BLaER1 treated with 17β-estradiol and CSF1 and Interleukin-3, amounts not matched to agents 10 nM and 100 nM (cell line): ENCODE results near the gene TMEM235.
A peak's percentile ranks its signal among the peaks of the same experiment; 100 is the strongest.

Experiments used
- H3K27ac ChIP-seq, 11 experiments: shearing (Covaris generic); formaldehyde crosslinking; 2 replicates each; pipeline ENCODE4 v1.8.1; 2022
- H3K27me3 ChIP-seq, 11 experiments: shearing (Covaris generic); formaldehyde crosslinking; 2 replicates each; pipeline ENCODE4 v1.8.1; 2022
- H3K36me3 ChIP-seq, 11 experiments: shearing (Covaris generic); formaldehyde crosslinking; 2 replicates each; pipeline ENCODE4 v1.8.1; 2022
- H3K4me1 ChIP-seq, 10 experiments: shearing (Covaris generic); formaldehyde crosslinking; 2 replicates each; pipeline ENCODE4 v1.8.1; 2022
- H3K4me2 ChIP-seq, 11 experiments: shearing (Covaris generic); formaldehyde crosslinking; 2 replicates each; pipeline ENCODE4 v1.8.1; 2022
- H3K4me3 ChIP-seq, 10 experiments: shearing (Covaris generic); formaldehyde crosslinking; 2 replicates each; pipeline ENCODE4 v1.8.1; 2022
- H3K9ac ChIP-seq, 11 experiments: shearing (Covaris generic); formaldehyde crosslinking; 2 replicates each; pipeline ENCODE4 v1.8.1; 2022
- H3K9me3 ChIP-seq, 11 experiments: shearing (Covaris generic); formaldehyde crosslinking; replicated peaks in 1 of 11; 2 replicates each; pipeline ENCODE4 v1.8.1; 2022
- H4K20me1 ChIP-seq, 11 experiments: shearing (Covaris generic); formaldehyde crosslinking; 2 replicates each; pipeline ENCODE4 v1.8.1; 2022
- Cebpa-rat ChIP-seq, 11 experiments: shearing (Covaris generic); IDR thresholded peaks; 2 replicates each; pipeline ENCODE4 v1.8.1; 2022

The TMEM235 gene

GRCh38 chr17:78225088-78225865 lies 6.2 kb upstream of the TMEM235 start:
- Histone ChIP-seq H3K9ac (no peak overlapping the region), H3K27ac (no peak overlapping the region; a peak in 1 of 22 replicates), H4K20me1 (peaks cover 0 to 56% (median 29%) of the 10 kb centered on the region in 11 experiments; a peak in 11 of 22 replicates), H3K4me3 (no peak overlapping the region), H3K4me1 (peaks cover 15 to 31% (median 23%) of the 10 kb centered on the region in 10 experiments), H3K27me3 (peaks cover 0 to 10% (median 7%) of the 10 kb centered on the region in 11 experiments; a peak in 9 of 22 replicates), H3K4me2 (no peak overlapping the region), H3K9me3 (no peaks in the 10 kb centered on the region), H3K36me3 (peaks cover 0 to 59% (median 53%) of the 10 kb centered on the region in 11 experiments; a peak in 20 of 22 replicates)
- no peak for TF ChIP-seq Cebpa-rat (IDR thresholded peaks at IDR 0.05)

GRCh38 chr17:78226055-78226758 lies 5.2 kb upstream of the TMEM235 start:
- peaks cover 0 to 54% (median 29%) of the 10 kb centered on the region in 11 experiments; a peak in 15 of 22 replicates for H4K20me1 ChIP-seq
- peaks cover 0 to 50% (median 44%) of the 10 kb centered on the region in 11 experiments; a peak in 20 of 22 replicates for H3K36me3 ChIP-seq
- no peak for TF ChIP-seq Cebpa-rat (IDR thresholded peaks at IDR 0.05)
- no peak overlapping the region for H3K9ac ChIP-seq
- H3K27ac ChIP-seq: no peak overlapping the region
- no peak overlapping the region for H3K4me3 ChIP-seq
- H3K27me3 ChIP-seq: peaks cover 3 to 19% (median 15%) of the 10 kb centered on the region in 11 experiments; a peak in 21 of 22 replicates
- H3K4me1 ChIP-seq: peaks cover 15 to 40% (median 27%) of the 10 kb centered on the region in 10 experiments
- peak overlapping the region; percentile 35 to 66 (median 56) for H3K4me2 ChIP-seq
- no peaks in the 10 kb centered on the region for H3K9me3 ChIP-seq

- H3K27me3 ChIP-seq: peaks cover 8 to 26% (median 21%) of the 10 kb centered on the region in 11 experiments
- peaks cover 18 to 45% (median 32%) of the 10 kb centered on the region in 10 experiments for H3K4me1 ChIP-seq
- H3K27ac ChIP-seq: peak overlapping the region in 3 of 11 experiments; percentile 13 to 48 (median 32); a peak in 3 of 22 replicates
- H3K9ac ChIP-seq: peak overlapping the region in 2 of 11 experiments; percentile 3 to 17; a peak in 2 of 22 replicates
- H3K4me2 ChIP-seq: peak overlapping the region; percentile 35 to 66 (median 56)
- H3K36me3 ChIP-seq: peaks cover 0 to 43% (median 37%) of the 10 kb centered on the region in 11 experiments; a peak in 20 of 22 replicates
- no peak for TF ChIP-seq Cebpa-rat (IDR thresholded peaks at IDR 0.05)
- no peak overlapping the region for H3K4me3 ChIP-seq
- H3K9me3 ChIP-seq: no peaks in the 10 kb centered on the region
- H4K20me1 ChIP-seq: peaks cover 0 to 55% (median 32%) of the 10 kb centered on the region in 11 experiments; a peak in 15 of 22 replicates
These were observed 4.5 kb upstream of the TMEM235 start for GRCh38 chr17:78226759-78227454.

GRCh38 chr17:78227455-78227916 lies 3.9 kb upstream of the TMEM235 start:
- no peak for TF ChIP-seq Cebpa-rat (IDR thresholded peaks at IDR 0.05)
- peak overlapping the region in 3 of 11 experiments; percentile 13 to 48 (median 32); a peak in 3 of 22 replicates for H3K27ac ChIP-seq
- H4K20me1 ChIP-seq: peaks cover 0 to 58% (median 32%) of the 10 kb centered on the region in 11 experiments; a peak in 15 of 22 replicates
- H3K4me2 ChIP-seq: peak overlapping the region; percentile 35 to 66 (median 56)
- H3K4me1 ChIP-seq: peaks cover 23 to 51% (median 38%) of the 10 kb centered on the region in 10 experiments
- H3K36me3 ChIP-seq: peaks cover 0 to 37% (median 31%) of the 10 kb centered on the region in 11 experiments; a peak in 20 of 22 replicates
- no peaks in the 10 kb centered on the region for H3K9me3 ChIP-seq
- peaks cover 14 to 32% (median 26%) of the 10 kb centered on the region in 11 experiments for H3K27me3 ChIP-seq
- H3K9ac ChIP-seq: peak overlapping the region in 2 of 11 experiments; percentile 3 to 17; a peak in 2 of 22 replicates
- no peak overlapping the region for H3K4me3 ChIP-seq

GRCh38 chr17:78228176-78228575 lies 3.3 kb upstream of the TMEM235 start:
- peaks cover 21 to 39% (median 33%) of the 10 kb centered on the region in 11 experiments for H3K27me3 ChIP-seq
- no peak overlapping the region for H3K27ac ChIP-seq
- H3K9ac ChIP-seq: no peak overlapping the region
- H3K9me3 ChIP-seq: no peaks in the 10 kb centered on the region
- peaks cover 30 to 57% (median 44%) of the 10 kb centered on the region in 10 experiments for H3K4me1 ChIP-seq
- H3K4me2 ChIP-seq: peak overlapping the region in 6 of 11 experiments; percentile 28 to 66 (median 47); a peak in 8 of 22 replicates
- H4K20me1 ChIP-seq: peaks cover 0 to 54% (median 25%) of the 10 kb centered on the region in 11 experiments; a peak in 15 of 22 replicates
- TF ChIP-seq Cebpa-rat (IDR thresholded peaks at IDR 0.05): no peak
- no peak overlapping the region for H3K4me3 ChIP-seq
- H3K36me3 ChIP-seq: peaks cover 0 to 30% (median 24%) of the 10 kb centered on the region in 11 experiments; a peak in 19 of 22 replicates

- TF ChIP-seq Cebpa-rat (IDR thresholded peaks at IDR 0.05): no peak
- no peaks in the 10 kb centered on the region for H3K9me3 ChIP-seq
- H3K27ac ChIP-seq: no peak overlapping the region
- peak overlapping the region in 6 of 11 experiments; percentile 71 to 96 (median 89); a peak in 10 of 22 replicates for H3K4me2 ChIP-seq
- H3K36me3 ChIP-seq: peaks cover 0 to 8% (median 2%) of the 10 kb centered on the region in 11 experiments; a peak in 16 of 22 replicates
- H3K4me1 ChIP-seq: peaks cover 30 to 73% (median 61%) of the 10 kb centered on the region in 10 experiments
- H4K20me1 ChIP-seq: peaks cover 0 to 33% (median 14%) of the 10 kb centered on the region in 11 experiments; a peak in 12 of 22 replicates
- H3K4me3 ChIP-seq: no peak overlapping the region
- peaks cover 22 to 43% (median 38%) of the 10 kb centered on the region in 11 experiments for H3K27me3 ChIP-seq
- H3K9ac ChIP-seq: no peak overlapping the region
These were observed 1.0 kb upstream of the TMEM235 start for GRCh38 chr17:78230252-78230962.

GRCh38 chr17:78231991-78232858 lies 794 bp downstream of the TMEM235 start:
- H3K4me2 ChIP-seq: peak overlapping the region; percentile 71 to 96 (median 86)
- peaks cover 22 to 34% (median 32%) of the 10 kb centered on the region in 11 experiments for H3K27me3 ChIP-seq
- H3K4me1 ChIP-seq: peaks cover 23 to 82% (median 61%) of the 10 kb centered on the region in 10 experiments
- no peaks in the 10 kb centered on the region for H3K9me3 ChIP-seq
- peaks cover 0 to 20% (median 11%) of the 10 kb centered on the region in 11 experiments; a peak in 9 of 22 replicates for H4K20me1 ChIP-seq
- TF ChIP-seq Cebpa-rat (IDR thresholded peaks at IDR 0.05): no peak
- peak overlapping the region in 4 of 11 experiments; percentile 13 to 54 (median 50); a peak in 7 of 22 replicates for H3K9ac ChIP-seq
- peak overlapping the region in 9 of 10 experiments; percentile 34 to 63 (median 45); a peak in 15 of 20 replicates for H3K4me3 ChIP-seq
- no peaks in the 10 kb centered on the region for H3K36me3 ChIP-seq
- no peak overlapping the region for H3K27ac ChIP-seq
